Globus pallidus (tissue), 1 donor: Measurements from ENCODE around the gene SNAPC1.
"Not testable (repeated sequence)": the region's sequence is repeated elsewhere in the genome, so short reads cannot be mapped to it uniquely, and the experiment has no call there.

Source experiments
- DNase-seq: peaks from one replicate; pipeline ENCODE4 v3.0.0-alpha.2; 2015; ENCODE audit warnings: low spot score

SNAPC1 gene

GRCh38 chr14:61749867-61750266, 12.4 kb upstream of the SNAPC1 start:
- DNase-seq: no peak

- peak; percentile 66 for DNase-seq
Observed at GRCh38 chr14:61750708-61751474, 11.3 kb upstream of the SNAPC1 start.

DNA sequence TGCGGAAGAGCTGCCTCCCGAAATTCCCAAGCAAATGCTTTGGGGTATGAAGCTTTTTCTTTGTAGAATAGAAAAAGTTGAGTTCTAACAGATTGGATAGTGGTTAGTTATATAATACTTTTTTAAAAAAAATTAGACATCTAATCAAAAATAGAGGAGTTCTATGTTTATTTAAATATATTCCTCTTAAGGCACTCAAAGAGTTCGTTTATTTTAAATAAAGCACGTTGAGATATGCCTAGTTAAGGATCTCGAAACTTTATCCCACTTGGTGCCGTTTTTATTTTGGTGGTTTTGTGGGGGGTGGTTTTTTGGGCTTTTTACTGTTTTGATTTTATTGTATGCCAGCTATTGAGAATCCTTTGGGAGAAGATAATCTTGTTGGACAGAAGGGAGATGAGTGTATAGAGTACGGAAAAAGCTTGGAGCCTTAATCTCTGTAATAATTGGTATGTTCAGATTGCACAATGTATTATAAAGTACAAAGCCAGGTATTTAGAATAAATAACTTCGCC, 10.7 kb upstream of the SNAPC1 start:
- no peak for DNase-seq

GRCh38 chr14:61752626-61753025, 9.6 kb upstream of the SNAPC1 start:
- DNase-seq: no peak

DNA sequence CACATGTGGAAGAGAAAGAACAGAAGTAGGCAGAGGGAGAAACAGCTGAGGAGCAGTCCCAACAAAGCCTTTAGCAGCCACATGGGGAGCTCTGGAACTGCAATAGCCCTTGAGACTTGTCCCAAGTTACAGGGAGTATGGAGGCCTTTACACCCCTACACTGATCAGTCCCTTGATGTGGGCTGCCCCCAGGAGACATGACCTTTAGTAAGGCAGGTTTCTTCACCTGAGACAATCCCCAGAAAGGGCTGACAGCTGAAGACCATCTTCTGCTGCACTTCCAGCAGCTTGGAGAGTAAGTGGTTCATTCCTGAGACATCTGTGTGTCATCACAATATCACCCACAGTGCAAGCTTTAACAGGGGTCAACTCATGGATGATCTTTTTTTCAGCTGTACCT, 8.6 kb upstream of the SNAPC1 start:
- DNase-seq: no peak

GRCh38 chr14:61754627-61755381, 7.4 kb upstream of the SNAPC1 start:
- no peak for DNase-seq

DNA sequence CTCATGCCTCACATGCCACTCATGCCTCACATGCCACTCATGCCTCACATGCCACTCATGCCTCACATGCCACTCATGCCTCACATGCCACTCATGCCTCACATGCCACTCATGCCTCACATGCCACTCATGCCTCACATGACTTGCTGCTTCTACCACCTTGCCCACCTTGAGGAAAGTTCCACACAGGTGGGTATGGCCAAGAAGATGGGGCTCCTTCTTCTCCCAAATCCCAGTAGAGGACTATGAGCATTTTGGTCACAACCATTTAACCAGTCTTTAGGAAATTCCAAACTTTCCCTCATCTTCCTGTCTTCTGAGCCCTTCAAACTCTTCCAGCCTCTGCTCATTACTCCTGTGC, 6.9 kb upstream of the SNAPC1 start:
- not testable (repeated sequence) for DNase-seq

GRCh38 chr14:61756135-61756534, 6.1 kb upstream of the SNAPC1 start:
- no peak for DNase-seq

- no peak for DNase-seq
Observed at GRCh38 chr14:61759878-61760277, 2.3 kb upstream of the SNAPC1 start.

DNA sequence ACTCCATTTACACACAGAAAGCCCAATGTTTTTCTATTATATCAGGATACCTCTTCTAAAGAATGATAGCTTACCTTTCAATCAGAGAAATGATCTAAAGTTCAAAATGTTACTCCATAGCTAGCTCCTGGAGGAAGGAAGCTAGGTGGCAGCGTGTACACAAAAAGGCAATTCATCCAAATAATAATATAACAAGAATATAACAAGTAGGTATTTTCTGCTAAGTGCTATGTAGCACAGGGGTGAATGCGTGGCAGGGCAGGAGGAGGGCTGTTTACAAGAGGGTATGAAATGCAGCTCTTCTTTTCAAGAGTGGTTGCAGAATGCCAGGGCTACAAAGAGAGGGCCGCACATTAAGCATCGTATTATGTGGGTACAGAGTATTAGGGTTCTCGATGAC, 663 bp upstream of the SNAPC1 start:
- no peak for DNase-seq

DNA sequence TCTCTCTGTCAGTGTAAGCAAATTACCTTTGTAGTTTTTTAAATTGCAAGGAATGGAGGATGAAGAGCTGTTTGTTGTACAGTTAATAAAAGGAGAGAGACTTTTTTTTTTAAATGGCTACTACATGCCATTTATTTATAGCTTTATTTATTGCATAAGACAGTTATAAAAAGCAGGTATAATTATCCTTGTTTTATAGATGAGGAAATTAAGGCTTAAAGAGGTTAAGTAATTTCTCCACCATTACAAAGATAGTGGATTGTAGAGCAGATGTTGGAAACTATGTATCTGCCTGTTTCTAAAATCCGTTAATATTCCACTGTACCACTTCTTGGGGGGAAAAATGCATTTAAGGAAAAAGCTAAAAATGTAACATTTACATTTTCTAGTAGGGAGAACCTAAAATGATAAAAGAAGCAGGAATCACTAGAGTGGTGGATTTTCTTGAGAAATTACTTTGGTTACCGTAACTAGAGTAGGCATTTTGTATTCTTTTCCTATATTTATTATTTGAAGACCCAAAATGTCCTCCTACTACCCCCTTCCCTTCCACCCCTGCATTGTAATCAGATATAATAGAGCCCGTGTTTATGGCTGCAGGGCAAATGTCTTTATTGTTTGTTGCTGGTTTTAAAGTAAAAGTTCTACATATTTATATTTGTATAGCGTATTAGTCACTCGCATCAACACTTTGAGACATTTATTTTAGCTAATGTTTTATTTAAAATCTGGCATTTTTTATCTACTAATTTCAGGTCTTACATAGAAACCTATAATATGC, 2.3 kb downstream of the SNAPC1 start:
- no peak for DNase-seq

GRCh38 chr14:61765225-61765943, 3.2 kb downstream of the SNAPC1 start:
- DNase-seq: no peak

DNA sequence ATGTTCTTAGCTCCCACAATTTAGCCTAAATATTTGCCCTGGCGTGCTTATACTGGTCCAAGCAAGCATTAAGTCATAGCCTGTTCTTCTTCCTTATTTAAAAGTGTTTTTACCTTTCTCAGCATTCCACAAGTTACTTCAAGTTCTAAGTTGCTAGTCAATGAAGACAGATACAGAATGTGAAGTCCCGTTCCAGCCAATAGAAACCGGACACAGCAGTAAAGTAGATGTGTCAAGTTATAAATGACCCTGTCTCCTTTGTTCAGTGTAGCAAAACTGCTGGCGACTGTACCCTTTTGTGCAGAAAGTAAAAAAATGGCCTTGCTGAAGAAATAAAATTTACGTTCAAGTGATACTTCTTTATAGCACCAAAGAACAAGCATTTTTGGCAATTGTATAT, 3.9 kb downstream of the SNAPC1 start:
- DNase-seq: no peak

- DNase-seq: no peak
Observed at GRCh38 chr14:61768240-61768639, 6.0 kb downstream of the SNAPC1 start.

DNA sequence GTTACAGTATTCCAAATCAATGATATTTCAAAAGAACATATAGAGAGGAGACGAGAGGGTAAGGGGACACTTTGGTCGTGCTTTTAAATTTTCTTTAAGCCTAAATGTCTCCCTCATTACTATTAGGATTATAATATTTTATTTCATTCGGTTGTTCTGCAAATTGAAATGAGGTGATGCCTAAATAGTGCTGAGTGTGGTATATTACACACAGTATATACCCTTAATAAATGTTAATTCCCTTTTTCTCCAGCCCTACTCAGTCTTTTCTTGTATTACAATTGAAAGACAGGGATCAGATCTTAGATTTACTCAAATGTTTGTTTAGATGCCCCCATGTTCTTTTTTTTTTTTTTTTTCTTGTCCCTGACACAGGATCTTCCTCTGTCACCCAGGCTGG, 7.7 kb downstream of the SNAPC1 start:
- no peak for DNase-seq

GRCh38 chr14:61774861-61775260, 12.6 kb downstream of the SNAPC1 start:
- no peak for DNase-seq

DNA sequence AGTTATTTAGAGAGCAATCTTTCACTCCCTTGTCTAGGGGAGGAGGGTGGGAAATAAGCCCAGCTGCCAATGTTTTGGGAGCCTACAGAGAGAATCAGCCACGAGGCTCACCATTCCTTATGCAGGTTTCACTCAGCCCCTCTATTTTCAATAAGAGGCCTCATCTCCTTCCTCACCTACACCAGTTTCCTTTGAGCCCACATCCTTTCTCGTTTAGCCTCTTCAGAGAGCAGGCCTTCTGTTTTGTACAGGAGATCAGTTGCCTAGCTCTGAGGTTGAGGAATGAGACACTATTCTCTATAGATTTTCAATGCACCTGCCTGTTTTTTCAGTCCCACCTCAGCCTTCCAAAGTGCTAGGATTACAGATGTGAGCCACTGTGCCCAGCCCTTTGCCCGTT, 17.9 kb downstream of the SNAPC1 start:
- no peak for DNase-seq

DNA sequence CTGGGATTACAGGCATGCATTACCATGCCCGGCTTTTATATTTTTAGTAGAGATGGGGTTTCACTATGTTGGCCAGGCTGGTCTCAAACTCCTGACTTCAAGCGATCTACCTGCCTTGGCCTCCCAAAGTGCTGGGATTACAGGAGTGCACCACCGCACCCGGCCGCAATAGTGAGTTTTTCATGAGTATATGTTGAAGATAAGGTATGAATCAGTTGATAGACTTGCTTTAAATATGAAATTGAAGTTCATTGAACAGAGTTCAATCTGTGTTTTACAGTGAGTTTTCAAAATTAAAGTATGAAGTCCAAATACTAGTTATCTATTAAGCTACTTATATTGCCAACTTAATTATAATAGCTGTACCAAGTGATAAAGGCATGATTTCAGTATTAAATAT, 35.1 kb downstream of the SNAPC1 start:
- no peak for DNase-seq

- DNase-seq: no peak
Observed at GRCh38 chr14:61802010-61802568, 39.9 kb downstream of the SNAPC1 start.

DNA sequence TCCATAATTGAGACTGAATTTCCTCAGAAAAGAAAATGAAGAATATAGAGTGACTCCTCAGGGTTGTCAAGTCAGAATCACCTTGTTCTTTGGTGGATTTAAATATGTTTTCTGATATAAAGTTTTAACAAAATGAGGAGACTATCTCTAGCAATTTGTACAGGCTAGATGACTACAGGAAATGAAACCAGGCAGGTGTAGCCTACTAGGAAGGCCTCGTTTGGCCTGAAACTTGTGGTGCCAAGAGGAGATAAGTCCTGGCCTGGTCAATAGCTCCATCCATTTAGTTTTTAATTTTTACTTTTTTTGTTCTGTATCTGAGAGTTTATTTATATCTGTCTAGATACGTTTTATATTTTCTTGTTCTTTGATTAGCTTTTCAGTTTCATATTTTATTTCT, 41.5 kb downstream of the SNAPC1 start:
- DNase-seq: no peak

DNA sequence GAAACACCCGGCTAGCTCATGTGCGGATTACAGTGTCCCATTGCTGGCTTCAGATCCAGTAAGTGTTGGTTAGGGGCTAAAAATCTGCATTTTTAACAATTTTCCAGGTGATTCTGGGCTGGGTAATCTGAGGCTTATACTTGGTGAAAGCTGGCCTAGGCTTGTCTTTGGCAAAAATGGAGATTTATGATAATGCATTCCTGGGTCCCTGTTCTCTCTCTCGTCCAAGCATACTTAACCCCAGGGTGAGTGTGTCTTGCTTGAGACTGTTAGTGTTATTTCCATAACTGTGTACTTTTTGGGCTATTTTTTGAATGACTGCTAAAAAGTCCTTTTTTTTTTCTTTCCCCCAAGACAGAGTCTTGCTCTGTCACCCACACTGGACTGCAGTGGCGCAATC, 43.2 kb downstream of the SNAPC1 start:
- DNase-seq: no peak

GRCh38 chr14:61811882-61812346, 49.7 kb downstream of the SNAPC1 start:
- no peak for DNase-seq
